GM12878 (cell line): Measurements from ENCODE around the gene RPGRIP1. TPM values are rescaled to one million over a fixed set of nuclear protein-coding genes. Genes with fewer than 3 reads are reported as not detected.
A peak's percentile ranks its signal among the peaks of the same experiment; 100 is the strongest.

Source experiments
- ATAC-seq: fragments of 200-7000 bp; cut with Tn5 transposase; 3 replicates; pipeline ENCODE4 v1.9.1; 2020; ENCODE audit warnings: mild to moderate bottlenecking, moderate library complexity
- BruUV-seq: library from RNA; stranded (reverse); fragments of 400-500 nt; replicated peaks from 2 replicates; lab custom pipeline; 2021; lab: Mats Ljungman, UMichigan
- CTCF ChIA-PET: fragments of 300-600 bp; sonication (Branson Sonifier 250); formaldehyde crosslinking; extraction: SDS; loops from one replicate; lab custom pipeline; 2021; ENCODE audit warnings: inconsistent platforms; lab: Yijun Ruan, JAX
- POLR2A ChIA-PET: fragments of 350-600 bp; formaldehyde crosslinking; extraction: SDS; loops from one replicate; lab custom pipeline; 2021; ENCODE audit warnings: inconsistent platforms; lab: Charles Lee
- RAD21 ChIA-PET: fragments of 300-600 bp; sonication (Branson Sonifier 250); formaldehyde crosslinking; loops from one replicate; lab custom pipeline; 2023; ENCODE audit warnings: antibody characterized with exemption; ENCODE audit not compliant: unreplicated experiment; lab: Charles Lee
- SMC1A ChIA-PET: fragments of 300-600 bp; sonication (Branson Sonifier 250); formaldehyde crosslinking; loops from one replicate; lab custom pipeline; 2023; ENCODE audit not compliant: unreplicated experiment, uncharacterized antibody; lab: Charles Lee
- DNase-seq: peaks from one replicate; pipeline ENCODE4 v3.0.0-alpha.2; 2011; ENCODE audit warnings: low read depth, low spot score
- FAIRE-seq: peaks from 3 replicates; lab custom pipeline; 2011; peaks lifted over from hg19 to GRCh38; lab: Jason Lieb, UNC
- H2AFZ ChIP-seq: 2 replicates; pipeline ENCODE4 v1.6.0; 2011; ENCODE audit warnings: low read depth, low read length, control low read depth; ENCODE audit not compliant: control insufficient read depth
- H3K27ac ChIP-seq: 2 replicates; pipeline ENCODE4 v1.5.1; 2011; ENCODE audit warnings: control low read depth; ENCODE audit not compliant: control insufficient read depth, insufficient read depth
- H3K27me3 ChIP-seq, 2 experiments: replicated peaks in 1 of 2; 2 replicates each; pipeline versions ENCODE4 v1.6.0 to v1.6.1; 2011; ENCODE audit warnings: low read length in 1 of 2; ENCODE audit not compliant: control insufficient read depth in 2 of 2, insufficient read depth in 2 of 2
- H3K36me3 ChIP-seq, 2 experiments: 2 replicates each; pipeline ENCODE4 v1.5.1; 2011; ENCODE audit warnings: low read length in 1 of 2; ENCODE audit not compliant: control insufficient read depth in 2 of 2, insufficient read depth in 2 of 2
- H3K4me1 ChIP-seq: 2 replicates; pipeline ENCODE4 v1.6.1; 2011; ENCODE audit warnings: mild to moderate bottlenecking, low read length, moderate library complexity, mixed read lengths; ENCODE audit not compliant: control insufficient read depth, insufficient read depth
- H3K4me2 ChIP-seq: 2 replicates; pipeline ENCODE4 v1.6.0; 2011; ENCODE audit warnings: control low read depth; ENCODE audit not compliant: control insufficient read depth, insufficient read depth
- H3K4me3 ChIP-seq: fragments of 200-600 bp; sonication (generic); 2 replicates; pipeline ENCODE4 v1.5.1; 2016
- H3K79me2 ChIP-seq: 2 replicates; pipeline ENCODE4 v1.6.0; 2011; ENCODE audit warnings: low read length; ENCODE audit not compliant: control insufficient read depth, insufficient read depth
- H3K9ac ChIP-seq: 2 replicates; pipeline ENCODE4 v1.8.0; 2011; ENCODE audit warnings: low read length, control low read depth, mixed read lengths; ENCODE audit not compliant: control insufficient read depth, insufficient read depth
- H3K9me3 ChIP-seq: replicated peaks from 3 replicates; pipeline ENCODE4 v1.5.1; 2011; ENCODE audit warnings: mild to moderate bottlenecking, low read length; ENCODE audit not compliant: control insufficient read depth, insufficient read depth
- H4K20me1 ChIP-seq: 2 replicates; pipeline ENCODE4 v1.6.0; 2011; ENCODE audit not compliant: control insufficient read depth, insufficient read depth
- ATF2 ChIP-seq: IDR thresholded peaks from 2 replicates; pipeline ENCODE4 v1.6.1; 2012; ENCODE audit warnings: low read length, inconsistent platforms
- CREB1 ChIP-seq: IDR thresholded peaks from 2 replicates; pipeline ENCODE4 v1.6.1; 2012; ENCODE audit warnings: low read depth, mild to moderate bottlenecking, inconsistent platforms
- ETV6 ChIP-seq, 2 experiments: fragments of 450-650 bp in 1 of 2; IDR thresholded peaks in 1 of 2; conservative IDR thresholded peaks in 1 of 2; 2 replicates each; pipeline ENCODE4 v1.6.1; 2014; ENCODE audit warnings: antibody characterized with exemption in 1 of 2, borderline replicate concordance in 1 of 2, low read depth in 1 of 2, mild to moderate bottlenecking in 1 of 2, moderate library complexity in 1 of 2
- GATAD2B ChIP-seq: fragments of 450-650 bp; conservative IDR thresholded peaks from 2 replicates; pipeline ENCODE4 v1.6.1; 2017; ENCODE audit warnings: low read depth, mild to moderate bottlenecking, moderate library complexity
- MLLT1 ChIP-seq: fragments of 450-650 bp; IDR thresholded peaks from 2 replicates; pipeline ENCODE4 v1.6.1; 2016; ENCODE audit warnings: mild to moderate bottlenecking
- NKRF ChIP-seq: fragments of 450-650 bp; conservative IDR thresholded peaks from 2 replicates; pipeline ENCODE4 v1.6.1; 2017; ENCODE audit warnings: mild to moderate bottlenecking, moderate library complexity
- TBL1XR1 ChIP-seq: IDR thresholded peaks from 2 replicates; pipeline ENCODE4 v1.6.1; 2012; ENCODE audit warnings: low read depth, low read length, improper control_type of control experiment
- ZBTB40 ChIP-seq: fragments of 450-650 bp; IDR thresholded peaks from 2 replicates; pipeline ENCODE4 v1.6.1; 2016; ENCODE audit warnings: mild to moderate bottlenecking, moderate library complexity, borderline replicate concordance
- WGBS: methylation state at CpG from one replicate; pipeline ENCODE4 v1.1.6; 2016; ENCODE audit warnings: low lambda C conversion rate; ENCODE audit not compliant: insufficient replicate concordance, insufficient coverage; ENCODE audit errors: missing lambda C conversion rate; 5-methylcytosine and 5-hydroxymethylcytosine counted together
- in situ Hi-C: fragments of 300-500 bp; cut with MboI; formaldehyde crosslinking; loops from 9 replicates; pipeline ENCODE4 v1.14.3; 2018; ENCODE audit warnings: mixed read lengths
- intact Hi-C: fragments of 100-400 bp; cut with micrococcal nuclease; formaldehyde crosslinking; loops from one replicate; pipeline ENCODE4 v1.14.2; 2022; ENCODE audit not compliant: unreplicated experiment
- polyA plus RNA-seq, 11 experiments: library from polyadenylated mRNA; depleted of rRNA in 4 of 11; unstranded in 6 of 11; stranded (reverse) in 5 of 11; fragments of >200 nt; fragmentation: Nextera tagmentation in 4 of 11; fragmentation: Illumina TruSeq in 1 of 11; extraction: Ambion mirVana in 4 of 11; extraction: Trizol in 1 of 11; gene quantifications; 1 replicate in 1 of 11; 2 replicates in 10 of 11; pipeline versions ENCODE4 v1.2.1 to v1.2.3, GENCODE V29; 2011 to 2016; ENCODE audit warnings: inconsistent platforms in 2 of 11, missing spikeins in 2 of 11, low read depth in 1 of 11
- total RNA-seq, 4 experiments: library from RNA; depleted of rRNA in 3 of 4; stranded (reverse); fragments of >200 nt in 3 of 4; fragmentation: Illumina TruSeq in 1 of 4; extraction: Trizol in 1 of 4; gene quantifications; 2 replicates each; pipeline versions ENCODE4 v1.2.1 to v1.2.3, GENCODE V29; 2013 to 2021

Gene RPGRIP1
- total and polyA plus RNA-seq, 10 of the 15 experiments (the other 5 are each of a cell fraction or from before 2014, with no cell fraction given) = 0.07 to 1.1 (median 0.30) TPM; not detected in 1

GRCh38 chr14:21308479-21309237, 28.8 kb downstream of the RPGRIP1 start (continued):
- TF ChIP-seq ATF2 = 0 out of 2 replicates have a peak, but pooled peaks have one; percentile 20
- no peak for TF ChIP-seq TBL1XR1
- peak; percentile 65; the same call in 1 of the 2 replicates for TF ChIP-seq CREB1
- TF ChIP-seq GATAD2B = no peak

- POLR2A ChIA-PET = interaction anchor here (0.6 to 1.4 kb wide), 4 partner anchors 41 to 52 kb away, joined by 3 to 4 read pairs (median 3); no protein-coding TSS in a partner anchor
- BruUV-seq = TSS peak; percentile 77
- Histone ChIP-seq H3K79me2 (no peaks in the 10 kb centered on the region), H3K4me2 (peak overlapping the region; percentile 78), H3K27me3 (no peaks in the 10 kb centered on the region), H3K36me3 (no peaks in the 10 kb centered on the region), H3K9ac (peak overlapping the region; percentile 45)
- in situ Hi-C loops = no loop called here
- 56% methylated on average over 8 of the region's 8 CpGs for WGBS
- RAD21 ChIA-PET = interaction anchor here (0.5 to 2.8 kb wide), 8 partner anchors 8 to 217 kb away, joined by 3 to 18 read pairs (median 4); partner anchors contain the start of gene SALL2
- TF ChIP-seq ZBTB40 (0 out of 2 replicates have a peak, but pooled peaks have one; percentile 36), ETV6 (conservative IDR thresholded peaks at IDR 0.05 in 1 of 2, IDR thresholded peaks at IDR 0.05 in 1 of 2; ENCODE audit: borderline replicate concordance in 1 of 2, low read depth in 1 of 2) (no peak), NKRF (0 out of 2 replicates have a peak, but pooled peaks have one; percentile 13), MLLT1 (peak; percentile 82; the same call in 1 of the 2 replicates)
- TF ChIP-seq, all 136 proteins: peak for 3
- ChIA-PET CTCF (interaction anchor here (0.6 to 1.0 kb wide), 4 partner anchors 11 to 147 kb away, joined by 3 to 4 read pairs (median 3); partner anchors contain the start of gene CHD8), SMC1A (interaction anchor here (0.6 to 1.9 kb wide), 11 partner anchors 8 to 117 kb away, joined by 3 to 7 read pairs (median 4); no protein-coding TSS in a partner anchor)
- peak; percentile 7 for FAIRE-seq
- ATAC-seq = peak; percentile 19
- peak overlapping the region; percentile 36 for H3K4me3 ChIP-seq
- peak overlapping the region; percentile 79 for H3K27ac ChIP-seq
- DNase-seq = no peak
- H2AFZ ChIP-seq = peak overlapping the region; percentile 89
- H3K4me1 ChIP-seq = peaks cover 15% of the 10 kb centered on the region
- H4K20me1 ChIP-seq = no peaks in the 10 kb centered on the region
- intact Hi-C loops = no loop called here
- H3K9me3 ChIP-seq = no peaks in the 10 kb centered on the region
These were observed 29.4 kb downstream of the RPGRIP1 start for GRCh38 chr14:21309238-21309636.
